HG02938 (cell line): Measurements from ENCODE around the gene NTSR1.

Experiments
- ATAC-seq: cut with Tn5 transposase; IDR thresholded peaks from one replicate; pipeline ENCODE4 v1.9.1; 2021; ENCODE audit warnings: mild to moderate bottlenecking, moderate library complexity; ENCODE audit not compliant: unreplicated experiment

Gene NTSR1

GRCh38 chr20:62708591-62709536 is at the start of gene NTSR1:
Gene NTSR1, plus strand, starts transcription at chr20:62708836. Its CDS starts 372 bp downstream, at chr20:62709208.
- no peak for ATAC-seq

GRCh38 chr20:62659488-62660239 is 49.0 kb upstream of the NTSR1 start:
- ATAC-seq: no peak

GRCh38 chr20:62660240-62660615 is 48.4 kb upstream of the NTSR1 start:
- no peak for ATAC-seq

- ATAC-seq: no peak
Observed at GRCh38 chr20:62660768-62661167, 47.9 kb upstream of the NTSR1 start.

- ATAC-seq: no peak
Observed at GRCh38 chr20:62661647-62662046, 47.0 kb upstream of the NTSR1 start.

- no peak for ATAC-seq
Observed at GRCh38 chr20:62662422-62662821, 46.2 kb upstream of the NTSR1 start.

GRCh38 chr20:62663145-62664018 is 45.3 kb upstream of the NTSR1 start:
- no peak for ATAC-seq

GRCh38 chr20:62664019-62664971 is 44.3 kb upstream of the NTSR1 start:
- no peak for ATAC-seq

GRCh38 chr20:62665153-62665754 is 43.4 kb upstream of the NTSR1 start:
- no peak for ATAC-seq

- no peak for ATAC-seq
Observed at GRCh38 chr20:62665826-62666735, 42.6 kb upstream of the NTSR1 start.

- ATAC-seq: no peak
Observed at GRCh38 chr20:62666736-62667529, 41.7 kb upstream of the NTSR1 start.

GRCh38 chr20:62667530-62668440 is 40.9 kb upstream of the NTSR1 start:
- no peak for ATAC-seq

GRCh38 chr20:62668441-62669027 is 40.1 kb upstream of the NTSR1 start:
- ATAC-seq: no peak

GRCh38 chr20:62669249-62669648 is 39.4 kb upstream of the NTSR1 start:
- ATAC-seq: no peak

- ATAC-seq: no peak
Observed at GRCh38 chr20:62670156-62670555, 38.5 kb upstream of the NTSR1 start.

- no peak for ATAC-seq
Observed at GRCh38 chr20:62670998-62671397, 37.6 kb upstream of the NTSR1 start.
